HG03439 (cell line): ENCODE results near the gene PODXL.

Experiments
- ATAC-seq: cut with Tn5 transposase; IDR thresholded peaks from one replicate; pipeline ENCODE4 v1.9.1; 2021; ENCODE audit warnings: mild to moderate bottlenecking, moderate library complexity; ENCODE audit not compliant: unreplicated experiment

PODXL gene

DNA sequence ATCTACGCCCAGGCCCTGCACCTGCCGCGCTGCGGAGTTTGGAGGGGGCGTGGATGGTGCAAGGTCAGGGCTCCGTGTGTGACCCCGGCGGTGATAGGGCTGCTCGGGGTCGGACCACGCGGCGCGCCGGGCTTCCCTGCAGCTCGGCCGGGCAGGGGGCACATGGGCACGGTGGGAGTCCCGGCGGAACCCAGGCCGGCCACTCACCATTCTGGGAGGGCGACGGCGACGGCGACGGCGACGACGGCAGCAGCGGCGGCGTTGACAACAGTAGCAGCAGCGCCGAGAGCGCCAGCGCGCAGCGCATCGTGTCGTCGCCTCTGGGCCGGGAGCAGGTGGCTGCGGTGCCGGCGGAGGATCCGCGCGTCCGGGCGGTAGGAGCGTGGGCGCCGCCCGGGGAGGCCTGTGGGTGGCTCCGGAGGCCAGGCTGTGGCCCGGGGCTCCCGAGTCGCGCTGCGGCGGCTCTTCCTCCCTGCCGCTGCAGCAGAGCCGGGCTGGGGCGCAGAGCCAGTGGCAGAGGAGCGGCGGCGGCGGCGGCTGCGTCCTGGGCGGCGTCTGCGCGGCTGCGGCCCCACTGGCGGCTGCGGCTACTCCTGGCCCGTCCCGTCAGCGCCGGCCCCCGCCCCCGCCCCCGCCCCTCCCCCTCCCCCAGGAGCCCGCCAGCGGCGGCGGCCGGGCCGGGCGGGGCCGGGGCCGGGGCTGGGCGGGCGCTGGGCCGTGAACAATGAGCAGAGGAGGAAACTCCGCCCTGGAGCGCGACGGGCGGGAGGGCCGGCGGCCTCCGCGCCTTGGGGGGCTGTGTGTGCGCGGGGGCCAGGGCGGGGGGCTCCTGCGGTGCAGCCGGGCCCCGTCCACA lies at the start of gene PODXL:
TSS of gene PODXL (minus strand) at position 576 of the 856 bp plus-strand sequence. CDS start at position 307, 269 bp downstream.
- ATAC-seq = peak; percentile 81

DNA sequence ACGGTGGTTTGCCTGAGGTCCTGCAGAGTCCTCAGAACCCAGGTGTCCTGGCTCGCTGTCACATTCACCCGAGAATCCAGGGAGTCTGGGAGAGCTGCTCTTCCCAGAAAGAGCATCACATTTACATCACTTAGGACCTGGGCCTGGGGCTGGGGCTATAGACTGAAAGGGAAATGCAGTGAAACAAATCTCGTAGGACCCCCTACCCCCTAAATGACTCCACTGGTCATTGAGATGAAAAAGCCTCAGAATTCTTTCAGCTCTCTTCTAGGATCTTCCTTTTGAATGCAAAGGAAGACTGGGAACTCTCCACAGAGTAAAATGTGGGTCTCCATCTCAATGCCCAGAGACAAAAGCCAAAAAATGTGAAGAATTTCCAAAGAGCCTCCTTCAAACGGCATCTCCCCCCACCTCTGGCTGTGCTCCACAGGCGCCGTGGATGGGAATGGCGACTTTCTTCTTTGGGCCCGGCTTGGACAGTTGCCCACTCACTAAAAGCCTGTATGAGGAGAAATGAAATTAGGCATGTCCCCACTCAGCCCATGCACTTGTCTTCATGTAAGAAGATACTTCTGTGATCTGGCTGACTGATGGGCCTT lies 49.0 kb upstream of the PODXL start:
- ATAC-seq = no peak

DNA sequence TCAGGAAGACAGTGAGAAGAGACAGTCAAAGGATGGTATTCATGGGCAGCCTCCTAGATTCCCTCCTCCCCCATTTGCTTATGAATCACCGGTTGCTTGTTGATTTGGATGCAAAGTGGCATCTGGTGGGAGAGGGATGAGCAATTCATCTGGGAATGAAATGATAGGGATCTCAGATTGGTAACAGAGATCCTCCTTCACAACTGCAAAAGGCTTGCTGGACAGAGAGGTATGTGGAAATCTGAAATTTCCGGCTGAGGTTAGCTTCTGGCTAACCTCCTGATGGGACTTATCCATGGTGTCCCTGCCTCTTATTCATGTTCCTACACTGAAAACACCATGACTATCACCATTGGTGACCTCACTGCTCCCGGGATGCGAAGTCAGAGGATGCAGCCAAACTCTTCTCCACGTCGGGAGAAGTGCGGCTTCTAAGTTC lies 48.4 kb upstream of the PODXL start:
- no peak for ATAC-seq

DNA sequence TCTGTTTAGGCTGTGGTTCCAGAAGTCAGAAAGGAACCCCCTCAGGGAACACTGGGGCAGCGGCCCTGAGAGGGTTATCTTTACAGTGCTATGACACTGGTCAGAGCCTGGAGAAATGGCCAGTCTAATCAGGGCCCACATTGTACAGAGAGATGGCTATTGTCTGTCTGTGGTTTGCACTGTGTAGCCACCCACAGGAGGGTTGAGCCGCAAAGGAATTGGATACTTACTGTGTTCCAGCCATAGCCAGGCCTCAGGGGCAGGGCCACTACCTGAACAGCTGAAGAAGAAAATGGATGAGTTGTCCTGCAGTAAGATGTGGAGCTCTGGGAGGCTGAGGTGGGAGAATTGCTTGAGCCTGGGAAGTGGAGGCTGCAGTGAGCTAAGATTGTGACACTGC lies 47.5 kb upstream of the PODXL start:
- no peak for ATAC-seq

DNA sequence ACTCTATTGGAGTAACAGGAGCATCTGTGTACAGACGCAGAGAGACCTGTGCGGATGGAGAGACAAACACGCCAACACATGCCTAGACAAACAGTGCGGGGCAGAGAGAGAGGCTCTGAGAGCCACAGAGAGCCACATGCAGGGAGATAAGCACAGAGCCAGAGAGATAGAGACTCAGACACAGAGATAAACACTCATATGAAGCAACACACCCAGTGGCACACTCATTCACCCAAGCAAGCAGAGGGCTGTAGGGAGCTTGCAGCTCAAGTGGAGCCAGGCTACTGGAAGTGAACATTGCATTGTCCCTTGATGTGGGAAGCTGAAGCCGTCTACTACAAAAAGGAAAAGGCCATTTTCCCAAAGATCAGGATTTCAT lies 46.6 kb upstream of the PODXL start:
- ATAC-seq = no peak

DNA sequence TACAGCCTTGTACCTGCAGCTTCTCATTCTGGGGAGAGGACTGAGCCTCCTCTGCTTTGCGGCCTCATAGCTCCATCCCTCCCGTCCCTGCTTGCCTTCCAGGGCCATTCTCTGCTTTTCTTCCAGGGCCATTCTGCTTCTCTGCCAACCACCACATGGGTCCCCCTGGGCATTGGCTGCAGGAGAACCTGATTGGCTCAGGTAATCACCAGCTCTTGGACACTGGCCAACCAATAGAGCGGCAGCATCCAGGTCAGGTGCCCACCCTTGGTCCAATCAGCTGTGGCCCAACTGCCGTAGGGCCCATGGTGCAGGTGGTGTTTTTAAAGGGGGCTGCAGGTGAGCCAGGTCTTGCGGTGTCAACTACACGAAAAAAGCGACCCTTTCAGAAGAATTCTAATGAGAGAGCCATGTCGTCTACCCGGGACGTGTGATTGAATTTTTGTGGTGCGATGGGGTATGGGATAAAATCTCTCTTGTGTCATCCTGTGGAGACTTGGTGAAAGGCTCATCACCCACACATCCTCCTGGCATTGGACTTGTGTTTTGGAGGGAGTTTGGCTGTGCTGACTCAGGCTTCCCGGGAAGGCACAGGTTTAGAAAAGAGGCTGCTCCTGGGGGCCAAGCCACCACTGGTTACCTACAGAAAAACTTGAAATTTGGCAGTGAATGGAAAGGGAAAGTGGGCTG lies 46.0 kb upstream of the PODXL start:
- ATAC-seq = no peak

DNA sequence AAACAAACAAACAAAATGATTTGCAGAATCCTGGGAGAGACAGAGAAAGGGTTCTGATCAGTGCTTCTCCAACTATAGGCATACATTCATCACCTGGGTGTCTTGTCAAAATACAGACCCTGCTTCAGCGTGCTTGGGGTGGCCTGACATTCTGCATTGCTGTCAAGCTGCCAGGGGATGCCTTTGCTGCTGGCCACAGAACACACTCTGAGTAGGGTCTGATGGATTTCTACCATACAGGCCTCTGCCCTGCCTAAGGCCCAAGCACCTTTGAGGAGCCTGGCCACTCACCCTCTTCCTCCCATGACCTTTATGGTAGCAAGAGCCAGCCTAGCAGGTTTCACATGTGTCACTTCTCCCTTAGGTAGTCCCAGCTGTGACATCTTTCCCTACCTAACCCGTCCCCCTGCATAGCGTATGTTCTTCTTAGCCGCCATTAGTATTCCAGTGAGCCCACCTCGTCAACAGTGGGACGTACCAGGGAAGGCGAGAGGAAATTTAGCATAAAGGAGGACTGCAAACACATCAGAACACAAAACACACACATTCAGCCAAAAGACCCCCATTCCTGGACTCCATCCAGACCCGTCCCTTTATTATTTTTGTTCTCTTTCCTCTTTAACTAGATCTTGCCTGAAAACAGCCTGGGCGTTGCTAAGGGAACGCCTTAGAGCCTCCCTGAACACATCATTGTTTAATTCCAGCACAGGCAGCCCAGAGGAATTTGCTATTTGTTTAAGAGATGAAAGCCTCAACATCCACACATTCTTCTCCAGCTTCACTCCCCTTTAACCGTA lies 43.9 kb upstream of the PODXL start:
- no peak for ATAC-seq

DNA sequence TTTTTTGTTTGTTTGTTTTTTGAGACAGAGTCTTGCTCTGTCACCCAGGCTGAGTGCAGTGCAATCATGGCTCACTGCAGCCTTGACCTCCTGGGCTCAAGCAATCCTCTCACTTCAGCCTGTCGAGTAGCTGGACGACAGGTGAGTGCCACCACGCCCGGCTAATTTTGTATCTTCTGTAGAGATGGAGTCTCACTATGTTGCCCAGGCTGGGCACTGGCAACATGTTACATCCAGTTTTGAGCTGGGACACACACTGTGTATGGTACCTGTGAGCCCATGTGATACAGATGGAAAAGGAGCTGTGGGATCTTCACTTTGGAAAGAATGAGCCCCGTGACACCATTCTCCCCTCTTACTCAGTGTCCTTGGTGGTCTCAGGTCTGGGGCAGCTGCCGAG lies 40.4 kb upstream of the PODXL start:
- ATAC-seq = no peak

DNA sequence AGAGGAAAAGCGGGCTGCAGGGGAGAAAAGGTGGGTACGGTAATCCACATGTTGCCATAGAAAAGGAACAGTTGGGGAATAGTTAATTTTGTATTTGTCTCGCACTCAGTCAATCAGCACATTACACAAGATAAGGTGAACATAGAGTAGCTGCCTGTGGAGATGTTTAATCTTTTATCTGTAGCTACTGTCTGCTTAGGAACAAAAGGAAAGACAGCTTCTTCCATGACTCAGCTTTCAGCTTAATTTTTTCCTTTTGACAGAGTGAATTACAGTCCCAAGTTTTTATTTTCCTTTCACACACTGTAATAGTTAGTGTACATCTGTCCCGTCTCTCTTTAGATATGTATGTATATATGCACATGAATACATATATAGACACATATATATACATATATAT lies 39.3 kb upstream of the PODXL start:
- ATAC-seq = no peak

DNA sequence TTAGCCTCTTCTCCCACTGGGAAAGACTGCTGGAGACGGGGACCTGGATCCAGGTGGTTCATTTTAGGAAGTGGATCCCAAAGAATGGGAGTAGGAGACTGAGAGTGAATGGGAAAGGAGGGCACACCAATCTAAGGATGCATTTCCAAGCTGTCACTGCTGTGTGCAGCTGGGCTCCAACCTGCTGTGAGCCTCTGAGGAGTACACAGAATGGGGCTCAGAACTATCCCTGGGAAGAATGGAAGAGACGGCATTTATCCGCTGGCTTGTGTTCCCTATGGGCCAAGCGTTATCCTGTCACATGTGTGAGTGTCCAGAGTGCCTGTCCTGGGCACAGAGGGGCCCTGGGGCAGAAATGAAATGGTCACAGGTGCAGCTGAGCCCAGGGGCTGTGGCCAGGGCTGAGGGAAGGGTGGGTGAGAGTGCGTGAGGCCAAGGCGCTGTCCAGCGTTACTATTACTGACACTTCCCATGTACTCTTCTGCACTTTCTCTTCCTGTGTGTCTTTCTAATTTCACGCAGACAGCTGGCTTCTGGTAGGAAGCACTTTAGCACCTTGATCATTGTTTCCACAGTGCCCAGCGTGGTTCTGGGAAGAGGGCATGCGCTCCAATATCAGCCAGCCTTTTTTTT lies 35.4 kb upstream of the PODXL start:
- ATAC-seq = no peak

DNA sequence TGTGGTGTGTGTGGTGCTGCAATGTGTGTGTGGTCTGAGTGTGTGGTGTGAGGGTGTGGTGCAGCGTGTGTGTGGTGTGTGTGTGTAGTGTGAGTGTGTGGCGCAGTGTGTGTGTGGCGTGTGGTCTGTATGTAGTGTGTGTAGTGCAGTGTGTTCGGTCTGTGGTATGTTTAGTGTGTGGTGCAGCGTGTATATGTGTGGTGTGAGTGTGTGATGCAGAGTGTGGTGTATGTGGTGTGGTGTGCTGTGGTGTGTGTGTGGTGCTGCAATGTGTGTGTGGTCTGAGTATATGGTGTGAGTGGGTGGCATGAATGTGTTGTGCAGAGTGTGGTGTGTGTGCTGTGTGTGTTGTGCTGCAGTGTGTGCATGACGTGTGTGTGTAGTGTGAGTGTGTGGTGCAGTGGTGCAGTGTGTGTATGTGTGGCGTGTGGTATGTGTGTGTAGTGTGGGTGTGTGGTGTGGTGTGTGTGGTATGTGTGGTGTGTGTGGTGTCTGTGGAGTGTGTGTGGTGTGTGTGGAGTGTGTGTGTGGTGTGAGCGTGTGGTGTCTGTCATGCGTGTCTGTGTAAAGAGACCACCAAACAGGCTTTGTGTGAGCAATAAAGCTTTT lies 31.0 kb upstream of the PODXL start:
- no peak for ATAC-seq

DNA sequence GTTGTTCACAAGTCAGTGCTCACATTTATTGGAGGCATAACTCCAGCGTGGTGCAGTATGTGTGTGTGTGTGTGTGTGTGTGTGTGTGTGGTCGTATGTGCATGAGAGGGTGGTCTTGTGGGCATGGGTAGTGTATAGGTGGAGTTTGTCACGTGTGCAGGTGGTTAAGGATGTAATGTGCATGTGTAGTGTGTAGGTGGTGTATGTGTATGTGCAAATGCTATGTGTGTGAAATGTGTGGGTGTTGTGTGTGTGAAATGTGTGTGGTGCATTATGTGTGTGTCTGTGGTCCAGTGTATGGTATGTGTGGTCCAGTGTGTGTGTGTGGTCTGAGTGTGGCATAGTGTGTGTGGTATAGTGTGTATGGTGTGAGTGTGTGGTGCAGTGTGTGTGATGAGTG lies 30.3 kb upstream of the PODXL start:
- ATAC-seq = no peak

DNA sequence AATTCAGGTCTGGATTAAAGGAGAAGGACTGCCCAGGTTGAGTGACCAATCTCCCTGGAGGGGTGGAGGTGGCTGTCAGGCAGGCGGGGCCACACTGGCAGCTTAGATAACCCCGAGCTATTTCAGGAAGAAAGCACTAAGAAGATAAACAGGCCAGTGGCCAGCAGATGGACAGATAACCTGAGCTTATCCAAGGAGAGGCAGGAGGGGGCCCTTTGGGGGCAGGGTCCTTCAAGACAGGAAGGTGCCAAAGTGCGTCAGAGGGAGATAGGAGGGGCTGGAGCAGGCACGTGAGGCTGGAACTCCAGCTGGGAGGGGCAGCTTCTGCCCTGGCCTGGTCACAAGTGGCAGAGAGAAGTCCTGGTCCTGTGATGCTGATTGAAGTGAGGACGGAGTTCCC lies 29.8 kb upstream of the PODXL start:
- ATAC-seq = no peak

DNA sequence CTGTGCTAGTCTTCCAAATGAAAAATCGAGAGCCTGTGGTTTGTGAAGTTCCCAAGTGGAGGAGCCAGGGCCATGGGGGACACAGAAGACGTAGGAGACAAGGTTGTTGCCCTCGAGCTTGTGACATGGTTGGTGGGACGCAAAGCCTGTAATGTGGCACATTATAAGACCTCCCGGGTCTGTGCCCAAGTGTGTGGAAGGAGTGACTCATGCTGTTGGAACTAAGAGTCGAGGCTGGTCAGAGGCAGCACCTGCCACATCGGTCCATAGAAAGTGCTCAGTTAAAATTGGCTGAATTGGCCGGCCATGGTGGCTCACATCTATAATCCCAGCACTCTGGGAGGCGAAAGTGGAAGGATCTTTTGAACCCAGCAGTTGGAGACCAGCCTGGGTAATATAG lies 27.0 kb upstream of the PODXL start:
- ATAC-seq = no peak

DNA sequence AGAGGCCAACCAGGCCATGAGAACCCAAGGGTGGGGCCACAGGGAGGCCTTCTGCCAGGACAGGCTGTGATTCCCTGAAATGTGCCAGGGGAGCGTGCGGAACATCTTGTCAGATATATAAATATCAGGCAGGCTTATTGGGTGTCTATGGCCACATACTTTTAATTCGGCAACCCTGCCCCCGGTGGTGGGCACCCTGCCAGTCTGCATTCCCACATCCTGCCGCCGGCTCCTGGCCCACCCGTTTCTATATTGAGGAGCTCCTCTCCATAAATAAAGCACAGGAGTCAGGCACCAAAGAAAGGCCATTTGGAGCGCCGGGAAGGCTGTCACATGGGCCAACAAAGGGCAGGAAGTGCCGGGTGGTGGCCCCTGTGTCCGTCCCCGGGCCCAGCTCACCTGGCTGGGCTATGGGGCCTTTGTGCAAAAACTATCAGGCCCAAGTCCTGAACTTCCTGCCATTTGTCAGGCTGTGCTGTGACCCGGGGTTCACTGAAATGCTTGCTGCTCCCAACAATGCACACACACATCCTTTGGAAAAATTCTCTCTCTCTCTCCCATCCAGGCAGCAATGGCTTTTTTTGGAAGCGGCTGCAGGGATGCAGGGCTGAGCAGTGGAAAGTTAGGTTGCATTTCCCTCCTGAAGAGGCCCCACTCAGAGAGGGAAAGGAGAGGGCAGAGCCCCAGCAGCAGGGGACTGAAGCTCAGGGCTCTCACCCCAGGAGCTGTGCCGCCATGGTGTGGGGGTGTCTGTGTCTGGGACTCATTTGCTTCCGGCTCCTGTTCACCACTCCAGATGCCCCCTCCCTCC lies 25.0 kb upstream of the PODXL start:
- ATAC-seq = no peak

DNA sequence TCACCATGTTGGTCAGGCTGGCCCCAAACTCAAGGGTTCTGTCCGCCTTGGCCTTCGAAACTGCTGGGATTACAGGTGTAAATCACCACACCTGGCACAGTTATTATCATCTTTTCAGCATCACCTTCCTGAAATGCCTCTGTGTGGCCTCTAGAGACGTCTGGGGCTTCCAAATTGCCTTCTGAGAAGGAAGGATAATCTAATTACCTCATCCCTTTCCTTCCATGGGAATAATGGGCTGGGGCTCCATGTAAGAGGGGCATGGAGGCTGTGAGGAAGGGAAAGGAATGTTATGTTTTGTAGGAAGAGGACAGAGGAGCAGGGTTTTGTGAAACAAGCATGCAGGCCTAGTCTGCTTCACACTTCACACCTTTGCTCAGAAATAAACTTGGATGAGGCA lies 22.2 kb upstream of the PODXL start:
- ATAC-seq = no peak

DNA sequence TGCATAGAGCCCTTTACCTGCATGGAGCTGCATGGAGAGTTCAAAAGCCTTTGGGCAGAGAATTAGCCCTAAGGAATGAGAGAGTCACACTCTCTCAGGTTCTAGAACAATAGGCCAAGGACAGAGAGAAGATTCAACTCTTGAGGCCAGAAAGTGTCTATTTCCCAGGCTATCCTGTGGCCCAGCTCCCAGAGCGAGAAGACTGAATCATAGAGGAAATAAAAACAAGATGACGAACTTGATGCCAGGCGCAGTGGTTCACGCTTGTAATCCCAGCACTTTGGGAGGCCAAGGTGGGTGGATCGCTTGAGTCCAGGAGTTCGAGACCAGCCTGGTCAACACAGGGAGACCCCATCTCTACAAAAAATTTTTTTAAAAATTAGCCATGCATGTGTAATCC lies 18.3 kb upstream of the PODXL start:
- no peak for ATAC-seq

DNA sequence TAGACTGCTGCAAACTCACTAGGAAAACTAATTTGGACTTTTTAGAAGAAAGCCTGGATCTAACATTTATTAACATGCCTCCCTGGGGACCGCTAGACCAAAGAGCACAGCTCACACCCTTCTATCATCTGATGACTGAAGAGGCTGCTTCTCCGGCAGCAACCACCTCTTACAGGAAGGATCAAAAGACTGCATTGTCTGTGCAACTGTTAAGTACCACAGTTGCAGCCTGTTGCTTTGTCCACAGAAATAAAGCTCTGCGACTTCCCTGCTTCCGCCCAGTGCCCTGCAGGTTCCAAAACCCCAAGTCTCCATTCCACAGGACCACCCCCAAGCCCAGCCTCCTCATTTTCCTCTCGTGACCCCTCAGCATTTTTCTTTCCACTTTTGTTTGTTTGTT lies 14.0 kb upstream of the PODXL start:
- ATAC-seq = no peak

DNA sequence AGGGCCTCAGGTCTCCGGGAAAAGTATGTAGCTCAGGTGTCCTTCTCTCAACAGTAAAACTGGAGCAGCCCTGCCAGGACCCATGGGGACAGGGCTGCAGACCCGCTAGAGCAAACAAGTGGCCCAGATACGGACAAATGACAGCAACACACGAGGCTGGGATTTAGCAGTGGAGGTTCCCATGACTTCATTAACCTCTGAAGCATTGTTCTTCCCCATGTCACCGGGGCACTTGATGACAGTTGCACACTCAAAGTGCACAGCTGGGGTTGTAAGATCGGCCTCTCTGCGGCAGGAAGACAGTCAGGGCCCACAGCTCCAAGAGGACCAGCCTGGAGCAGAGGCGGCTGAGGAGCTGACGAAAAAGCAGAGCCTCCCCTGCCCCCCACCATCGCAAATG lies 12.5 kb upstream of the PODXL start:
- ATAC-seq = no peak

DNA sequence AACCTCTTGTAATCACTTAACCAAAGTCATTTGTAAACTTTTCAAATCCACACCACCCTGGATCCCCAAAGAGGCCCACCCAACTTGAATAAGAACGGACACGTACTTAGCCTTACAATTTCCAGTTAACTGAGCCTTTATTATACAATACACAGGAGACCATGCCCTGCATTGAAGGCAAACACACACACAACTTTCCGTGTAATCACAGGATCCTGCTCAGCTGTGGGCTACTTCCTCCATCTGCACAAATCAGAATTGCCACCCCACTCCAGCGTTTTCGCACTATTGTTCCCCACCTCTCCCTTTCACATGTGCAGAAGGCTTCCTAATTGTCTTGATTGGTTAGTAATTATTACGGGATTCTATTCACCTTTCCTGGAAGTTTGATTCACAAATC lies 12.1 kb upstream of the PODXL start:
- no peak for ATAC-seq
